GM13977 (cell line): ENCODE results near the gene ADD3.

Experiments used
- DNase-seq: peaks from one replicate; pipeline ENCODE4 v3.0.0; 2012; ENCODE audit warnings: low spot score
- in situ Hi-C: fragments of 300-500 bp; cut with MboI; formaldehyde crosslinking; loops from one replicate; pipeline ENCODE4 v1.12.0; 2022; ENCODE audit warnings: low sequenced_read_pairs, low pct_unique_long_range_greater_than_20kb, mixed read lengths, inconsistent platforms; ENCODE audit not compliant: unreplicated experiment
- TF ChIP-seq, protein P1 (sequence below): IDR thresholded peaks from 2 replicates; pipeline ENCODE4 v1.5.1; 2012; ENCODE audit warnings: mild to moderate bottlenecking, control low read depth; ENCODE audit not compliant: insufficient read depth; ENCODE audit errors: extremely low read depth, missing control alignments

ADD3 gene

GRCh38 chr10:110141185-110141584 lies 133.4 kb downstream of the ADD3 start:
- no peak for DNase-seq
- in situ Hi-C loops, result loop anchor here (25.0 kb wide), 1 partner anchor 421 kb away; the partner anchor contains the start of gene SMC3
- TF ChIP-seq, protein P1, sequence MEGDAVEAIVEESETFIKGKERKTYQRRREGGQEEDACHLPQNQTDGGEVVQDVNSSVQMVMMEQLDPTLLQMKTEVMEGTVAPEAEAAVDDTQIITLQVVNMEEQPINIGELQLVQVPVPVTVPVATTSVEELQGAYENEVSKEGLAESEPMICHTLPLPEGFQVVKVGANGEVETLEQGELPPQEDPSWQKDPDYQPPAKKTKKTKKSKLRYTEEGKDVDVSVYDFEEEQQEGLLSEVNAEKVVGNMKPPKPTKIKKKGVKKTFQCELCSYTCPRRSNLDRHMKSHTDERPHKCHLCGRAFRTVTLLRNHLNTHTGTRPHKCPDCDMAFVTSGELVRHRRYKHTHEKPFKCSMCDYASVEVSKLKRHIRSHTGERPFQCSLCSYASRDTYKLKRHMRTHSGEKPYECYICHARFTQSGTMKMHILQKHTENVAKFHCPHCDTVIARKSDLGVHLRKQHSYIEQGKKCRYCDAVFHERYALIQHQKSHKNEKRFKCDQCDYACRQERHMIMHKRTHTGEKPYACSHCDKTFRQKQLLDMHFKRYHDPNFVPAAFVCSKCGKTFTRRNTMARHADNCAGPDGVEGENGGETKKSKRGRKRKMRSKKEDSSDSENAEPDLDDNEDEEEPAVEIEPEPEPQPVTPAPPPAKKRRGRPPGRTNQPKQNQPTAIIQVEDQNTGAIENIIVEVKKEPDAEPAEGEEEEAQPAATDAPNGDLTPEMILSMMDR, result no peak

DNA sequence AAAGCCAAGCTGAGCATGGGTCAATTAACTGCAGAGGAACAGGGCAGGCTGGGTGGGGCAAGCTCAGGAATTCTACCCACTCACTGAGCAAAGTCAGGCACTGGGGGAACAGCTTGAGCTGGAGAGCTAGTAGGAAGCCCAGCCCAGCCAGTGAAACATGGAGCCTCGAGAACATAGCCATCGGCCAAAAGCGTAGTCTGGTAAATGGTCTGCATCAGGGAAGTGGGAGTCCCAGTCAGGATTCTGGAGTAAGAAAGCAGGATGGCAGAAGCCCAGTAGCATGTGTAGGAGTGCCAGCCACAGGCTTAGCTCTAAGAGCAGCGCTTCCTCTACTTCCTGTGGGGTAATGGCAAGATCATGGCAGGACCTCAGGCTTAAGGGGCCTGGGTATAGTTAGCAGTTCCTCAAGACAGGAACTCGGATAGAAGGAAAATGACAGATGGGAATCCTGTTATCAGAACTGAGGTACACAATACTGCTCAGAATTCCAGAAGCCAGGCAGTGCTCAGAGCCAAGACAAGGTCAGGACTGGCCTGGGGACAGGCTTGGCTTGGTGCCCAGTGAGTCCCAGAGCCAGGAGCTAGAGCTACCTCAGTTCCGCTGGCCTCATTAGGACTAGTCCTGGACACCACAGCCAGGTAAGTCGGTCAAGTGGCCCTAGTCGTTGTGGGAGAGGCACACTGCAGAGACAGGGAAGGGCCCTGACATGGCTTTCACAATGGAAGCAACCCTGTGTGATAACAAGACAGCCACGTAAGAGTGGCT lies 134.3 kb downstream of the ADD3 start:
- in situ Hi-C loops, result loop anchor here (25.0 kb wide), 1 partner anchor 420 kb away; the partner anchor contains the start of gene SMC3
- DNase-seq, result no peak
- TF ChIP-seq, protein P1, result no peak

DNA sequence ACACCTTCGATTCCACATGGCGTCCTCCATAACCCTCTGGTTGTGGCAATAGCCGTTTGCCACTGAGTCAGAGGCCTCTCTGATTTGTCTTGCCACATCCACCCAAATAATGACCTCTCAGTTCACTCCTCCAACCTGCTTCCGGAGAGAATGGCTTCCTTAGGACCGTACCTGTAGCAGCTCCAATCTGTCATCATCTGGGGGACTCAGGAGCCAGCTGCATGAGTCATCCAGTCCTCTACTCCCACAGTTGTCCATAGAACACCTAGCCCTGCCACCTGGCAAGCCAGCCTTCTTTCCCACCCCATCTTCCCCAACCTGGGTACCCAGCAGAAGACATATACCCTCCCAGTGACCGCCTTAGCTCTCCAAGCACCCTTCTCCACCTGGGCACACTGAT lies 135.2 kb downstream of the ADD3 start:
- in situ Hi-C loops, result loop anchor here (25.0 kb wide), 1 partner anchor 419 kb away; the partner anchor contains the start of gene SMC3
- TF ChIP-seq, protein P1, result no peak

DNA sequence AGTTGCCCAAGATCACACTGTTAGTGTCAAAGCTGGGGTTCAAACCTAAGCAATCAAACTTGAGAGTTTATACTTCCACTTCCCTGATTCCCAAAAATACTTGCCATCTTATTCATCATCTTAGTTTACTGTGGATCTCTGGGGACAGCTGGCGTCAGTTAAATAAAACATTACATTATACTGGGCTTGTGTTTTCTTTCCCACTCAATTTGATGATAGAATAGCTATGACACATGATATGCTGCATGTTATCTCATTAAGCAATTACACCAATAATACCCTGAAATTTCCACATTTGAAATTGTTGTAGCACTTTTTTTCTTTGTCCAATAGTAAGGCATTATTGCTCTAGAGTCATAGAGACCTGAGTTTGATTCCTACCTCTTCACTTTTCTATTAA lies 136.7 kb downstream of the ADD3 start:
- no peak for DNase-seq
- in situ Hi-C loops, result loop anchor here (25.0 kb wide), 1 partner anchor 418 kb away; the partner anchor contains the start of gene SMC3
- TF ChIP-seq, protein P1, result no peak

More for the DNA sequence above, 135.2 kb downstream of the ADD3 start:
- DNase-seq, result no peak

DNA sequence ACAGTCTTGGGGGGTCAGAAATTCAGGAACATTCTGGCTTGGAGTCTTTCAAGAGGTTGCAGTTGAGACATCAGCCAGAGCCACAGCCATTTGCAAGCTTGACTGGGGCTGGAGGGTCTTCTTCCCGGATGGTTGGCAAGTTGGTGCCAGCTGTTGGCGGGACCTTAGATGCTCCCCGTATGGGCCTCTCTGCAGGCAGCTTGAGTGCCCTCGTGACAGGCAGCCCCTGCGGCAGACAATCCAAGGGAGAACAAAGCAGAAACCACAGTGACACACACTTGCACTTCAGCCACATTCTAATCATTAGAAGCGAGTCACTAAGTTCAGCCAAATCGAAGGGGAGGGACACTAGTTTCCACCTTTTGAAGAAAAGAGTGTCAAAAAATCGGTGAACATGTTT lies 140.2 kb downstream of the ADD3 start:
- no peak for DNase-seq
- in situ Hi-C loops, result loop anchor here (25.0 kb wide), 1 partner anchor 414 kb away; the partner anchor contains the start of gene SMC3
- TF ChIP-seq, protein P1, result no peak

- DNase-seq, result no peak
- in situ Hi-C loops, result loop anchor here (25.0 kb wide), 1 partner anchor 413 kb away; the partner anchor contains the start of gene SMC3
- TF ChIP-seq, protein P1, result no peak
These were observed 141.5 kb downstream of the ADD3 start for GRCh38 chr10:110149259-110149658.
